Measurements from ENCODE around the gene RNF213.

DNA sequence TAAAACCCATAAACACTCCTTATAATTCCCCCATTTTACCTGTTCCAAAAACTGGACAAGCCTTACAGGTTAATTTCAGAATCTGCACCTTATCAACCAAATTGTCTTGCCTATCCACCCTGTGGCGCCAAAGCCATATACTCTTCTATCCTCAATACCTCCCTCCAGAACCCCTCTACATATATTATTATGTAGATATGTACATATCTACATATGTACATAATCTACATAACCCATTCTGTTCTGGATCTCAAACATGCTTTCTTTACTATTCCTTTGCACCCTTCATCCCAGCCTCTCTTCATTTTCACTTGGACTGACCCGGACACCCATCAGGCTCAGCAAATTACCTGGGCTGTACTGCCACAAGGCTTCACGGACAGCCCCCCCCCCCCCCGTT lies 142.3 kb downstream of the RNF213 start:
- TF ChIP-seq, protein P1, sequence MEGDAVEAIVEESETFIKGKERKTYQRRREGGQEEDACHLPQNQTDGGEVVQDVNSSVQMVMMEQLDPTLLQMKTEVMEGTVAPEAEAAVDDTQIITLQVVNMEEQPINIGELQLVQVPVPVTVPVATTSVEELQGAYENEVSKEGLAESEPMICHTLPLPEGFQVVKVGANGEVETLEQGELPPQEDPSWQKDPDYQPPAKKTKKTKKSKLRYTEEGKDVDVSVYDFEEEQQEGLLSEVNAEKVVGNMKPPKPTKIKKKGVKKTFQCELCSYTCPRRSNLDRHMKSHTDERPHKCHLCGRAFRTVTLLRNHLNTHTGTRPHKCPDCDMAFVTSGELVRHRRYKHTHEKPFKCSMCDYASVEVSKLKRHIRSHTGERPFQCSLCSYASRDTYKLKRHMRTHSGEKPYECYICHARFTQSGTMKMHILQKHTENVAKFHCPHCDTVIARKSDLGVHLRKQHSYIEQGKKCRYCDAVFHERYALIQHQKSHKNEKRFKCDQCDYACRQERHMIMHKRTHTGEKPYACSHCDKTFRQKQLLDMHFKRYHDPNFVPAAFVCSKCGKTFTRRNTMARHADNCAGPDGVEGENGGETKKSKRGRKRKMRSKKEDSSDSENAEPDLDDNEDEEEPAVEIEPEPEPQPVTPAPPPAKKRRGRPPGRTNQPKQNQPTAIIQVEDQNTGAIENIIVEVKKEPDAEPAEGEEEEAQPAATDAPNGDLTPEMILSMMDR (IDR thresholded peaks at IDR 0.05), result no peak
- no peak for TF ChIP-seq EP300 (IDR thresholded peaks at IDR 0.05; ENCODE audit: low read depth)
- no peak for TF ChIP-seq POLR2A (IDR thresholded peaks at IDR 0.05)
